ENCODE data around the gene JTB.
A peak's percentile ranks its signal among the peaks of the same experiment; 100 is the strongest.

JTB gene

DNA sequence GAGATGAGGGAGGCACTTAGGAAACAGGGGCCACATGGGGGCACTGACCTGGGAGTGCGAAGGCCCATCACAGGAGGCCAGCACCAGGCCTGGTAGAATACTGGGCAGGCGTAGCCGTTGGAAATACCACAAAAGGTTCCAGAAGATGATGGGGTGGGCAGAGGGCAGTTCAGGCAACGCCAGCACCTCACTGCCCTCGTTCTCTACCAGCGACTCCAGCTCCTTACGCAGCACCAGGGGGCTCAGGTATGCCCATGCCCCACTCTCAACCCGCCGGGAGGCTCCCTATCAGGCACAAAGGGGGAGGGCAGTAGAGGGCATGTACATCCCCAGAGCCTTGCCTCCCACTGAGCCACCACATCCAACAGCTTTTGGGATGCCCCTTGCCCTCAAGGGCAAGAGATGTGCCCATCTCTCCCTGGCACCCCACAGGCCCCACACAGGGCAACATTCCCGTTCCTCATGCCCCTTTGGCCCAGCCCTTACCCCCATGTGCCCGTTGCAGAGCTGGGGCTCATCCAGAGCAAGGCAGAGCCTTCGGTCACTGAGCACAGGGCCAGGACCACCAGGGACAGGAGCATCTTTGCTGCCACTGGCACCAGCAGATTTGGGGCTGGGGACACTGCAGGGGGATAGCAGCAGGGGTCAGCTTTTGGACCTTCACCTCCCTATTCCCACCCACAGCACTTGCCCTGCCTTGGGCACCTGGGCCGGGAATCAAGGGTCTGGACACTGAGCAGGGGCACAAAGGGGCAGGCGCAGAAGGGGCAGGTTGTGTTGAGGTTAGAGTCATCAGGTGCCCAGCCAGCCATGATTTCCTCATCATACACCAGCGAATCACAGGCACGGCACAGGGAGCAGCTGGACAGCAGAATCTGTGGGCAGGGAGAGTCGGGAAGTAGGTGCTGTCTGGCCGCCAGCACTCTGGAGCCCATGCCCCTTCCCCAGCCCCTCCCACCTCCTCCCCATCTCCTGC, 45.0 kb downstream of the JTB start:
- no peak for DNase-seq (ENCODE audit: low read depth)

- no peak for DNase-seq (ENCODE audit: low read depth)
Observed at GRCh38 chr1:153929981-153930948, 47.2 kb downstream of the JTB start.

DNA sequence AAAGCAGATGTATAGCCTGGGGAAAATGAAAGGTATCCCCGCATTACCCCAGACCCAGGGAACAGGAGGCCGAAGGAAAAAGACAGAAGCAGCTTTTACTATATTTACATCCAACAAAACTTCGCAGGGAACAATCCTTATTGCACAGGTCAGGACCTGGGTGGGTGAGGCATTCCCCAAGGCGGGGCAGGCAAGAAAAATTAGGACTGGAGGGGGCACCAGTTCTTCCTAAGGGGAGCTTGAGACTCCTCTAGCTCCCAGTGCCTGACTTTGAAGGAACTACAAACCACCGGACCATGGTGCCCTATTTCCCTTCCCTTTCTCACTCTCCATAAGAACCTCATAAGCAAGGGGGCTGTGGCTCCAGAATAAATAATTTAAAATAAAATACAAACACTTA, 48.0 kb downstream of the JTB start:
- no peak for DNase-seq (ENCODE audit: low read depth)

DNA sequence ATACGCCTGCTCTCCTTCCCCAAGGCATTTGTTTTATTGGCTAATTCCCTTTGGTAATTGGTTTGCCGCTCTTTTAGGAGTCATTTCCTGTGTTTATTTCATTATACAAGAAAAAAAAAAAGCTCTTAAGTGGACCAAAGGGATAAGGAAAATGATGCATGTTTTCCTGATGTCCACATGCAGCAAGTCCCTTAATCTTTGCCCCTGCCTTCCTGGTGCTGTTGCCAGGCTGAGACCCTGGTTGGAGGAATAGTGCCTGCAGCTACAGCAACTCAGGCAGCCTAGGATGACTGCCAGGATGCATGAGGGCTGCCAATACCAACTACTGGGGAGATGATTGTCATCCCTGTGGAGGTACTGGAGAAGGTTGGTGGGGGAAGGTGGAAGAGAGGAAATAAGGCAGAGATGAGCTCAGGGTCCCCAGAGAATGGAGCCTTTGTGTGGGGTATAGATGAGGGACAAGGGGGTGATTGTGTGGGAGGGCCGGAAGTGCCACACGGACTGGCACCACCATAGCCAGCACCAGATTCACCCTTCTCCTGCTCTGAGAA, 48.6 kb downstream of the JTB start:
- peak; percentile 50 for DNase-seq (ENCODE audit: low read depth)

GRCh38 chr1:153928245-153928644, 49.2 kb downstream of the JTB start:
- no peak for DNase-seq (ENCODE audit: low read depth)

DNA sequence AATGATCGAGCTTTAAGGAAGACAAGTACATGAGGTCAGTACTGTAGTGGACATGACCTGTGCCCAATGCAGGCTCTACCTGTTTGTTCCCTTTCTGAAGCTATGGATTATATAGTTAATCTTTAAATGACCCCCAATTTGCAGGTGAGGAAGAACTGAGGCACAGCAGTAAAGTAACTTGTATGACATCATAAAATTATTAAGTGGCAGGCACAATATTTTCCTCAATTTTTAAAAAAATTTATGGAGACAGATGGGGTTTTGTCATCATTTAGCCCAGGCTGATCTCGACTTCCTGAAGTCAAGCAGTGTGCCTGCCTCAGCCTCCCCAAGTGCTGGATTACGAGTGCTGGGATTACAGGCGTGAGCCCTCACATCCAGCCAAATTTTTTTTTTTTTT, 51.1 kb downstream of the JTB start:
- no peak for DNase-seq (ENCODE audit: low read depth)

All from fibroblast of gingiva (primary cell).